B cell (primary cell): ENCODE measurements around the gene TAS1R1. TPM values are rescaled to one million over a fixed set of nuclear protein-coding genes. Genes with fewer than 3 reads are reported as not detected.
"Not testable (repeated sequence)": the region's sequence is repeated elsewhere in the genome, so short reads cannot be mapped to it uniquely, and the experiment has no call there.

Experiments
- ATAC-seq: fragments of 200-7000 bp; cut with Tn5 transposase; one replicate; pipeline ENCODE4 v1.10.0; 2021; ENCODE audit warnings: low read depth, mild to moderate bottlenecking, moderate number of reproducible peaks, moderate library complexity
- CTCF ChIA-PET: fragments of 350-600 bp; sonication (Branson Sonifier 250); formaldehyde crosslinking; loops from one replicate; lab custom pipeline; 2021; ENCODE audit warnings: antibody characterized with exemption, inconsistent platforms; lab: Charles Lee
- POLR2A ChIA-PET: fragments of 350-600 bp; sonication (Branson Sonifier 250); formaldehyde crosslinking; loops from one replicate; lab custom pipeline; 2021; ENCODE audit warnings: antibody characterized with exemption; lab: Charles Lee
- DNase-seq: peaks from one replicate; pipeline ENCODE4 v3.0.0; 2013
- H2AFZ ChIP-seq: 2 replicates; pipeline ENCODE4 v1.6.1; 2012; ENCODE audit warnings: mild to moderate bottlenecking, low read depth, low read length; ENCODE audit not compliant: insufficient read depth, poor library complexity, severe bottlenecking
- H3K27ac ChIP-seq, 2 donors: 1 replicate in 1 of 2; 2 replicates in 1 of 2; pipeline ENCODE4 v1.5.1; 2012 to 2013; ENCODE audit warnings: low read length in 2 of 2, mild to moderate bottlenecking in 2 of 2, moderate library complexity in 1 of 2
- H3K27me3 ChIP-seq, 4 experiments: fragments of 200-600 bp in 1 of 4; sonication (generic) in 1 of 4; replicated peaks in 1 of 4; 1 replicate in 2 of 4; 2 replicates in 2 of 4; pipeline versions ENCODE4 v1.6.1 to v1.7.0; 2013 to 2016; ENCODE audit warnings: low read length in 3 of 4, mild to moderate bottlenecking in 2 of 4, mixed read lengths in 1 of 4, moderate library complexity in 1 of 4; ENCODE audit not compliant: insufficient read depth in 4 of 4, control insufficient read depth in 3 of 4; ENCODE audit errors: control extremely low read depth in 1 of 4
- H3K36me3 ChIP-seq, 2 experiments: replicated peaks in 1 of 2; 1 replicate in 1 of 2; 2 replicates in 1 of 2; pipeline versions ENCODE4 v1.6.1 to v1.7.1; 2013; ENCODE audit warnings: low read length in 1 of 2; ENCODE audit not compliant: insufficient read depth in 2 of 2, control insufficient read depth in 1 of 2; ENCODE audit errors: control extremely low read depth in 1 of 2, extremely low read depth in 1 of 2
- H3K4me1 ChIP-seq, 2 donors: fragments of 200-600 bp in 1 of 2; sonication (generic) in 1 of 2; 1 replicate in 1 of 2; 2 replicates in 1 of 2; pipeline versions ENCODE4 v1.5.1 to v1.6.1; 2013 to 2017; ENCODE audit warnings: low read length in 2 of 2; ENCODE audit not compliant: control insufficient read depth in 2 of 2, insufficient read depth in 2 of 2
- H3K4me2 ChIP-seq: replicated peaks from 2 replicates; pipeline ENCODE3; 2012; ENCODE audit warnings: mild to moderate bottlenecking, low read depth, low read length; ENCODE audit not compliant: poor library complexity, severe bottlenecking
- H3K4me3 ChIP-seq, 5 experiments: fragments of 200-600 bp in 1 of 5; sonication (generic) in 1 of 5; 1 replicate in 3 of 5; 2 replicates in 2 of 5; pipeline versions ENCODE4 v1.5.1 to v1.7.0; 2011 to 2016; ENCODE audit warnings: low read length in 4 of 5, mild to moderate bottlenecking in 4 of 5, low read depth in 2 of 5, control low read depth in 1 of 5, moderate library complexity in 1 of 5; ENCODE audit not compliant: insufficient read depth in 1 of 5; ENCODE audit errors: control extremely low read depth in 1 of 5, extremely low read depth in 1 of 5
- H3K79me2 ChIP-seq: fragments of 200-600 bp; sonication (generic); one replicate; pipeline ENCODE4 v1.6.0; 2016; ENCODE audit warnings: low read length; ENCODE audit not compliant: control insufficient read depth, insufficient read depth
- H3K9ac ChIP-seq: fragments of 200-600 bp; sonication (generic); 2 replicates; pipeline ENCODE4 v1.6.1; 2017; ENCODE audit warnings: mild to moderate bottlenecking, low read length, moderate library complexity
- H3K9me3 ChIP-seq, 3 donors: one replicate each; pipeline versions ENCODE4 v1.6.1 to v1.7.1; 2013; ENCODE audit warnings: low read length in 2 of 3; ENCODE audit not compliant: control insufficient read depth in 2 of 3, insufficient read depth in 1 of 3; ENCODE audit errors: control extremely low read depth in 1 of 3
- H4K20me1 ChIP-seq: 2 replicates; pipeline ENCODE4 v1.6.0; 2012; ENCODE audit warnings: mild to moderate bottlenecking, low read length; ENCODE audit not compliant: insufficient read depth, control insufficient read depth, poor library complexity, severe bottlenecking
- H3K27ac Mint-ChIP-seq: one replicate; pipeline ENCODE4 v1.8.0; 2021; ENCODE audit warnings: mixed read lengths
- H3K27me3 Mint-ChIP-seq: one replicate; pipeline ENCODE4 v1.8.0; 2021; ENCODE audit warnings: mixed read lengths
- H3K4me1 Mint-ChIP-seq: one replicate; pipeline ENCODE4 v1.8.0; 2021; ENCODE audit warnings: mixed read lengths
- H3K4me3 Mint-ChIP-seq: one replicate; pipeline ENCODE4 v1.8.0; 2021; ENCODE audit warnings: mixed read lengths
- H3K9me3 Mint-ChIP-seq: one replicate; pipeline ENCODE4 v1.8.0; 2022; ENCODE audit warnings: mixed read lengths; ENCODE audit not compliant: insufficient read depth
- CTCF ChIP-seq: fragments of 200-600 bp; IDR thresholded peaks from one replicate; pipeline ENCODE4 v1.8.0; 2022; ENCODE audit warnings: antibody characterized with exemption, mild to moderate bottlenecking
- EZH2 ChIP-seq: IDR thresholded peaks from 2 replicates; pipeline ENCODE4 v1.6.1; 2012; ENCODE audit warnings: borderline replicate concordance, low read depth, mild to moderate bottlenecking, moderate library complexity, low read length; ENCODE audit not compliant: insufficient read depth, poor library complexity, severe bottlenecking
- WGBS: methylation state at CpG from one replicate; pipeline ENCODE4 v1.1.5; 2013; ENCODE audit warnings: missing lambda C conversion rate; ENCODE audit not compliant: insufficient coverage; 5-methylcytosine and 5-hydroxymethylcytosine counted together
- intact Hi-C: fragments of 100-400 bp; cut with micrococcal nuclease; formaldehyde crosslinking; loops from one replicate; pipeline ENCODE4 v1.10.0; 2022
- polyA plus RNA-seq: library from polyadenylated mRNA; depleted of rRNA; stranded (reverse); fragments of >200 nt; gene quantifications from 2 replicates; pipeline ENCODE4 v1.2.3, GENCODE V29; 2012
- total RNA-seq, 2 donors: library from RNA; stranded (reverse); fragments of 120-200 nt in 1 of 2; gene quantifications; 1 replicate in 1 of 2; 2 replicates in 1 of 2; pipeline versions ENCODE4 v1.2.3 to v1.2.4, GENCODE V29; 2013 to 2022

TAS1R1 gene
- total and polyA plus RNA-seq, 2 donors (not counting 1 experiment from before 2014, with no cell fraction given) = 0.09 TPM; not detected in 1

GRCh38 chr1:6599141-6599975 is 44.3 kb downstream of the TAS1R1 start:
- peak overlapping the region; percentile 39 for H3K9ac ChIP-seq
- ATAC-seq (no peak), DNase-seq (peak; percentile 60)
- peaks cover 59% of the 10 kb centered on the region for H3K79me2 ChIP-seq
- Mint-ChIP-seq H3K27ac (peak overlapping the region; percentile 73), H3K27me3 (no peaks in the 10 kb centered on the region), H3K4me3 (peak overlapping the region; percentile 93), H3K4me1 (peaks cover 41% of the 10 kb centered on the region), H3K9me3 (no peaks in the 10 kb centered on the region)
- CTCF ChIA-PET = interaction anchor here (1.1 to 5.4 kb wide), 5 partner anchors 18 to 47 kb away, joined by 3 to 33 read pairs (median 4); partner anchors contain the start of genes NOL9, TAS1R1 and THAP3
- POLR2A ChIA-PET = interaction anchor here (0.6 to 1.7 kb wide), 2 partner anchors 16 to 19 kb away, joined by 3 to 7 read pairs; partner anchors contain the start of gene ZBTB48
- peaks cover 54% of the 10 kb centered on the region for H4K20me1 ChIP-seq
- peak overlapping the region; percentile 36 for H2AFZ ChIP-seq
- H3K9me3 ChIP-seq = no peaks in the 10 kb centered on the region
- H3K27me3 ChIP-seq = no peaks in the 10 kb centered on the region
- peaks cover 0 to 32% of the 10 kb centered on the region in 2 experiments for H3K36me3 ChIP-seq
- H3K4me2 ChIP-seq = peak overlapping the region; percentile 100
- intact Hi-C loops = loop anchor here (2.0 kb wide), 1 partner anchor 13 kb away; the partner anchor contains the start of gene PHF13
- WGBS = 65% methylated on average over 27 of the region's 31 CpGs
- TF ChIP-seq EZH2 = no peak
- TF ChIP-seq CTCF = no peak
- peak overlapping the region in 1 of 2 donors; percentile 54 for H3K27ac ChIP-seq
- H3K4me3 ChIP-seq = peak overlapping the region in 4 of 5 experiments; percentile 4 to 35 (median 22)
- peaks cover 29 to 42% of the 10 kb centered on the region in 2 donors for H3K4me1 ChIP-seq

GRCh38 chr1:6599991-6600390 is 44.9 kb downstream of the TAS1R1 start:
- not testable (repeated sequence) for H3K27me3 Mint-ChIP-seq, H3K9me3 ChIP-seq, DNase-seq, H3K27ac ChIP-seq, H3K27me3 ChIP-seq, ATAC-seq, H2AFZ ChIP-seq, H3K9me3 Mint-ChIP-seq
- peaks cover 29 to 43% of the 10 kb centered on the region in 2 donors for H3K4me1 ChIP-seq
- H3K4me1 Mint-ChIP-seq = peaks cover 42% of the 10 kb centered on the region
- WGBS = 0% methylated on average over 1 of the region's 8 CpGs
- peak overlapping the region; percentile 93 for H3K4me3 Mint-ChIP-seq
- peak overlapping the region; percentile 78 for H3K9ac ChIP-seq
- H3K36me3 ChIP-seq = peaks cover 0 to 27% of the 10 kb centered on the region in 2 experiments
- ChIA-PET POLR2A (interaction anchor here (0.6 to 1.7 kb wide), 2 partner anchors 16 to 19 kb away, joined by 3 to 7 read pairs; partner anchors contain the start of gene ZBTB48), CTCF (interaction anchor here (1.1 to 5.4 kb wide), 6 partner anchors 17 to 47 kb away, joined by 3 to 33 read pairs (median 4); partner anchors contain the start of genes NOL9, TAS1R1 and THAP3)
- peak overlapping the region; percentile 53 for H3K27ac Mint-ChIP-seq
- peak overlapping the region; percentile 100 for H3K4me2 ChIP-seq
- intact Hi-C loops = loop anchor here (2.0 kb wide), 1 partner anchor 13 kb away; the partner anchor contains the start of gene PHF13
- peak overlapping the region in 4 of 5 experiments; percentile 15 to 94 (median 76) for H3K4me3 ChIP-seq
- peaks cover 59% of the 10 kb centered on the region for H3K79me2 ChIP-seq
- H4K20me1 ChIP-seq = peaks cover 51% of the 10 kb centered on the region
